Measurements from ENCODE around the gene CLMP. TPM values are rescaled to one million over a fixed set of nuclear protein-coding genes. Genes with fewer than 3 reads are reported as not detected.
A peak's percentile ranks its signal among the peaks of the same experiment; 100 is the strongest.

Gene CLMP
- polyA plus RNA-seq, 3 donors from 2014 or later, result 0.11 to 0.58 TPM; not detected in 1

- Mint-ChIP-seq H3K4me1 (peaks cover 12 to 20% of the 10 kb centered on the region in 2 donors), H3K27me3 (ENCODE audit: low read depth in 3 of 3) (no peaks in the 10 kb centered on the region), H3K4me3 (no peak overlapping the region), H3K27ac (no peak overlapping the region), H3K36me3 (peaks cover 0 to 6% (median 0%) of the 10 kb centered on the region in 3 donors), H3K9me3 (no peaks in the 10 kb centered on the region)
- no peak for DNase-seq
Observed at GRCh38 chr11:123080015-123080414, 115.0 kb downstream of the CLMP start.

- Mint-ChIP-seq H3K4me1 (peaks cover 0 to 4% of the 10 kb centered on the region in 2 donors), H3K27me3 (ENCODE audit: low read depth in 3 of 3) (no peaks in the 10 kb centered on the region), H3K4me3 (no peak overlapping the region), H3K9me3 (no peaks in the 10 kb centered on the region), H3K36me3 (peaks cover 0 to 6% (median 0%) of the 10 kb centered on the region in 3 donors), H3K27ac (no peak overlapping the region)
- DNase-seq, result no peak
Observed at GRCh38 chr11:123076484-123076883, 118.6 kb downstream of the CLMP start.

DNA sequence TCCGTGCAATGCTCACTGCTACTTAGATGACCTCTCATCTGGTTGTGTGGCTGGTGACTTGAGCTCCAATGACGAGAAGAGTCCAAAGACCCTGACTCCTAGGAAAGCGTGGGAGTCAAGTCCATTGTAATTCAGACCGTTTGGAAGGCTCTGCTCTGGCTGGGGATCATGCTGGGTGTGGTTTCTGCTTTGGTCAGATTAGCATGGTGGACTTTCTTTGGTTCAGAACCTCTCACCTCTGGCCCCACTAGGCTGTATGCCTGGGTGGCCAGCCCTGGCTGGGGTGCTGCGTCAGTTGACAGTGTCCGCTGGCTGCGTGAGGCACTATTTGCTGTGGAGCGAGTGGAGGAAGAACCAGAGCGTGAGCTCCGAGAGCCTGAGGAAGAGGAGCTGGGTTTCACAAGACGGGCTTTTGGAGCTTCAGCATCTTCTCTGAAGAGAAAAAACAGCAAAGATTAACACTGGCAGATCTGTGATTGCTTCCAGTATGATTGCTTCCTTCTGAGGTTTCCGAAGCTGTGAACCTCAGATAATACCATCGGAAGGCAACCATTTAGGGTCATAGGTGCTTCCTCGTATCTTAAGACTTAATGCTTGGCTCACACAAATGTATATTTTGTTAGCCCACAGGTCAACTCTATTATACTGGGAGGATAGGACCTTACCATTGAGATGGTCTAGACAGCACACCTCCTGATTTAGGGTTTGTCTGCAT is 121.5 kb downstream of the CLMP start:
- Mint-ChIP-seq H3K9me3 (no peaks in the 10 kb centered on the region), H3K4me1 (peaks cover 24 to 29% of the 10 kb centered on the region in 2 donors), H3K36me3 (peaks cover 0 to 6% (median 0%) of the 10 kb centered on the region in 3 donors), H3K27me3 (ENCODE audit: low read depth in 3 of 3) (peaks cover 0 to 3% (median 0%) of the 10 kb centered on the region in 3 donors), H3K27ac (peak overlapping the region in 1 of 6 donors; percentile 57), H3K4me3 (no peak overlapping the region)
- DNase-seq, result no peak

GRCh38 chr11:123072762-123073161 is 122.3 kb downstream of the CLMP start:
- Mint-ChIP-seq H3K36me3 (peaks cover 0 to 6% (median 0%) of the 10 kb centered on the region in 3 donors), H3K9me3 (no peaks in the 10 kb centered on the region), H3K27me3 (ENCODE audit: low read depth in 3 of 3) (peaks cover 0 to 3% (median 0%) of the 10 kb centered on the region in 3 donors), H3K4me1 (peaks cover 28 to 32% of the 10 kb centered on the region in 2 donors), H3K27ac (peak overlapping the region in 2 of 6 donors; percentile 3 to 63), H3K4me3 (no peak overlapping the region)
- DNase-seq, result no peak

GRCh38 chr11:123072332-123072761 is 122.7 kb downstream of the CLMP start:
- peak overlapping the region in 2 of 6 donors; percentile 3 to 92 for H3K27ac Mint-ChIP-seq
- peaks cover 28 to 32% of the 10 kb centered on the region in 2 donors for H3K4me1 Mint-ChIP-seq
- peaks cover 0 to 6% (median 0%) of the 10 kb centered on the region in 3 donors for H3K36me3 Mint-ChIP-seq
- no peak overlapping the region for H3K4me3 Mint-ChIP-seq
- peaks cover 0 to 3% (median 0%) of the 10 kb centered on the region in 3 donors for H3K27me3 Mint-ChIP-seq (ENCODE audit: low read depth in 3 of 3)
- H3K9me3 Mint-ChIP-seq, result no peaks in the 10 kb centered on the region
- no peak for DNase-seq

- H3K4me3 Mint-ChIP-seq, result peak overlapping the region; percentile 79 to 93 (median 89)
- H3K36me3 Mint-ChIP-seq, result no peaks in the 10 kb centered on the region
- peak in 1 of 3 donors; percentile 42 for DNase-seq
- H3K4me1 Mint-ChIP-seq, result peaks cover 35 to 36% of the 10 kb centered on the region in 2 donors
- peaks cover 0 to 3% (median 0%) of the 10 kb centered on the region in 3 donors for H3K27me3 Mint-ChIP-seq (ENCODE audit: low read depth in 3 of 3)
- H3K27ac Mint-ChIP-seq, result peak overlapping the region; percentile 91 to 99 (median 96)
- H3K9me3 Mint-ChIP-seq, result no peaks in the 10 kb centered on the region
Observed at GRCh38 chr11:123069908-123070821, 124.9 kb downstream of the CLMP start.

GRCh38 chr11:123065621-123066020 is 129.4 kb downstream of the CLMP start:
- peaks cover 8 to 15% (median 9%) of the 10 kb centered on the region in 3 donors for H3K36me3 Mint-ChIP-seq
- no peaks in the 10 kb centered on the region for H3K9me3 Mint-ChIP-seq
- H3K4me3 Mint-ChIP-seq, result peak overlapping the region in 4 of 5 donors; percentile 26 to 49 (median 48)
- no peak for DNase-seq
- peak overlapping the region; percentile 65 to 86 (median 80) for H3K27ac Mint-ChIP-seq
- peaks cover 61 to 62% of the 10 kb centered on the region in 2 donors for H3K4me1 Mint-ChIP-seq
- peaks cover 22 to 31% (median 23%) of the 10 kb centered on the region in 3 donors for H3K27me3 Mint-ChIP-seq (ENCODE audit: low read depth in 3 of 3)

- peaks cover 24 to 31% (median 25%) of the 10 kb centered on the region in 3 donors for H3K36me3 Mint-ChIP-seq
- H3K4me3 Mint-ChIP-seq, result peak overlapping the region; percentile 88 to 100 (median 99)
- peaks cover 23 to 38% (median 29%) of the 10 kb centered on the region in 3 donors for H3K27me3 Mint-ChIP-seq (ENCODE audit: low read depth in 3 of 3)
- H3K9me3 Mint-ChIP-seq, result no peaks in the 10 kb centered on the region
- H3K27ac Mint-ChIP-seq, result peak overlapping the region; percentile 96 to 100 (median 98)
- H3K4me1 Mint-ChIP-seq, result peaks cover 61 to 62% of the 10 kb centered on the region in 2 donors
- DNase-seq, result peak in 1 of 3 donors; percentile 16
Observed at GRCh38 chr11:123063826-123064657, 131.0 kb downstream of the CLMP start.

DNA sequence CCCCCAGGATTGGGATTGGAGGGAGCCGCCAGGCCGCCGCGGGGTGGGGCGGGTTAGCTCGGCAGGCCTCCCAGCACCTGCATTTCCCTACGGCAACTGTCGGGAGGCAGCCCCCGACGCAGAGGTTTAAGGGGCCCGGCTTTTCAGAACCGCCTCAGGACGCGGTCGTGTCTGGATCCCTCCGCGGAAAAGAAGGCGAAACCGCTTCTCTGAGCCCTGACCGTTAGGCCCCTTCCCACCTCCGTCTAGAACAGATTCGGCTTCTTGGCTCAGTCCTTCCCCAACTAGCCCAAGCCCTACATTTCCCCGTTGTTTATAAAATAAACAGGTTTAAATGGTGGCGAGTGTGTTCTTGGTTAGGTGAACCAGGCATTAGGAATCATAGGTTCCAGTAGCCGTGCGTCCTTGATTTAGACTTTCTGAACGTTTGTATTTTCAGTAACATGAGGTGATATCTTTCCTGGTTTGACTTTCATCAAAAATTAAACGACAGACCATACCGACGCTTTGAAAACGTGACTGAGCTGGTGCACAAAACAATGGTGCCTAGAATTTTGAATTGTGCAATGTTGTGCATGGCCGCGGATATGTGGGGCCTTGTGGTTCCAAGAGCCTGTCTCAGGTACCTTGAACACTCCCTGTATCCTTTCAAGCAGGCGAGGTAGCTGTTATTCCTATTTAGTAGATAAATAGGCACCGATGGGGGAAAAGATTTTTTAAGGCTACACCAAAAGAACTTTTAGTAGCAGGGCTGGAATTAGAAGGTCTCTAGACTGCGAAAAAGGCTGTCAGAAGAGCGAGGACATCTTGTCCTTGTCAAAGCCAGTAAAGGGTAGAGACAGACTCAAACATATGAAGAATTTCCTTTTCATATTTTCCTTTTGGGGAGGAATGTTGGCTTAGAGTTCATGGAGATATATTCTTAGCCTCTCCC is 131.9 kb downstream of the CLMP start:
- Mint-ChIP-seq H3K27ac (peak overlapping the region; percentile 96 to 100 (median 98)), H3K9me3 (no peaks in the 10 kb centered on the region), H3K27me3 (ENCODE audit: low read depth in 3 of 3) (peaks cover 23 to 37% (median 29%) of the 10 kb centered on the region in 3 donors), H3K4me1 (peaks cover 61 to 62% of the 10 kb centered on the region in 2 donors), H3K36me3 (peaks cover 31 to 40% (median 33%) of the 10 kb centered on the region in 3 donors), H3K4me3 (peak overlapping the region; percentile 88 to 100 (median 99))
- DNase-seq, result peak; percentile 41 to 56 (median 50)

DNA sequence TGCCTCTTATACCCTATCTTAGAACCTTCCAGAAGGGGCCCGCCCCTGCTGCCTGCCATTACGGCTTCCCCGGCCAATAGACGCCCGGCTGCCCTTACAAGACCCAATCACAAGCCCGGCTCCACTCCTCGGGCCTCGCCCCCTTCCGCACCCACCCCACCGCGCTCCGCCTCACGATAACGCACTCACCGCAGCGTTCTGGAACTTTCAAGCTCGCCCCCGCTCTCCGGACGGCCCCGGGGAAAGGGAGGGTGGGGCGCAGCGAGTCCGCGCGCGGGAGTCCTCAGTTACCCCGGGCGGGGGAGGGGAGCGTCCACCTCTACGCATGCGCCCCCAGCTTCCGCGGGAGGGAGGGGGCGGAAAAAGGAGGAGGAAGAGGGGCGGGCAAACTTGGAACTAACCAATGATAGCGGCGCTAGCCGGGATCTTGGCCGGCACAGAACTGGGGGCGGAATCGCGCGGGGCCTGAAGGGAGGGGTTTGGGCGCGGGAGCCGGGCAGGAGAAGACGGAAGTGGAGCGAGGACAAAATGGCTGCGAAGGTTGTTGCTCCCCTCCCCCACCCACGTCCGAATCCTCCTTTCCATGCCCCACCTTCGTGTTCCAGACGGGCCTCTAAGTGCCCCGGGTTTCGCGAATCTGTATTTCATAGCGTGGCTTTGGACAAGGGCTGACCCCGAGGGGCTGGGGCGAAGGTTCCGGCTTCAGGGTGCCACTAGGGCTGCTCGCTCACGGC is 132.7 kb downstream of the CLMP start:
- Mint-ChIP-seq H3K4me3 (peak overlapping the region; percentile 88 to 100 (median 99)), H3K36me3 (peaks cover 35 to 48% (median 40%) of the 10 kb centered on the region in 3 donors), H3K27me3 (ENCODE audit: low read depth in 3 of 3) (peaks cover 23 to 37% (median 29%) of the 10 kb centered on the region in 3 donors), H3K4me1 (peaks cover 69 to 70% of the 10 kb centered on the region in 2 donors), H3K27ac (peak overlapping the region; percentile 96 to 100 (median 98)), H3K9me3 (no peaks in the 10 kb centered on the region)
- peak; percentile 99 to 100 (median 100) for DNase-seq

DNA sequence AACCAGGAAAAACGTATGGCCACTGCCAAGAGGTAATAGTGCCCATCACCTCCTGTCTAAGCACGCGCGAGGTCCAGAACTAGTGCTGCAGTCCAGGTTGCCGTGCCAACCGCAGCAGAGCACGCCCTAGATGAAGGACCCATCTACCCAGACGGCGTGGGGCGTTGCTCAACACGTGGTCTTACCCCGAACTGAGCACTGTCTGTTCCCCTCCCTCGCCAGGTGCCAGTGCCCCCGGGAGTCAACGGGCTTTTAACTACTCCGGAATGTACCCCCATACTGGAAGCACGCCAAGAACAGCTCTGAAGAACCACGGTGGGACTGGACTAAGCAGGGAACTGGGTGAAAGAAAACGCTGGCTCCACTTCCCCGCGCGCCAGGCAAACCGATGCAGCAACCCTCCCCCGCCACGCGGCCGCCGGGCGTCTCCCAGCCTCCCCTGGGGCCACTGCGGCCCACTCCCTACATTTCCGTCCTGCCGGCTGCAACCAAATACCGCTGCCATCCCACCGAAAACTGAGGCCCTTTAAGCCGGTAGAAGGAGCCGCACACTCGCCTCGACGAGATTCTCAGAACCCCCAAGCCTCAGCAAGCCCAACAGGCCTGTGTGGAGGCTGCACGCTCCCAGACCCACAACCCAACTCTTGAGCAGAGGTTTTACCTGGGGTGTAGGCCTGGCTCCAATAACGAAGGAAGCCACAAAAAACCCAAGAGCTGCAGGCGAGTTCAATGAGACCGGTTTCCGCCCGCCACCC is 133.5 kb downstream of the CLMP start, which contains the start of gene HSPA8:
HSPA8 (minus strand) TSS at position 734 of the 755 bp plus-strand sequence. CDS start 812 bp downstream, outside the sequence.
- peak within 1 kb of the TSS; percentile 96 to 100 (median 98) for H3K27ac Mint-ChIP-seq
- peak; percentile 63 to 68 (median 67) for DNase-seq
- peaks cover 77 to 78% of the 10 kb centered on the region in 2 donors for H3K4me1 Mint-ChIP-seq
- no peaks in the 10 kb centered on the region for H3K9me3 Mint-ChIP-seq
- H3K36me3 Mint-ChIP-seq, result peaks cover 35 to 55% (median 47%) of the 10 kb centered on the region in 3 donors
- H3K4me3 Mint-ChIP-seq, result peak within 1 kb of the TSS; percentile 88 to 100 (median 99)
- peaks cover 23 to 37% (median 29%) of the 10 kb centered on the region in 3 donors for H3K27me3 Mint-ChIP-seq (ENCODE audit: low read depth in 3 of 3)

All from immature natural killer cell (primary cell).